NB4 (cell line): ENCODE data around the gene PITPNB.

Experiments used
- MYC ChIP-seq: IDR thresholded peaks from 2 replicates; pipeline ENCODE4 v1.6.1; 2011; ENCODE audit warnings: low read depth, low read length
- POLR2A ChIP-seq: IDR thresholded peaks from 2 replicates; pipeline ENCODE4 v1.6.1; 2011; ENCODE audit warnings: mild to moderate bottlenecking; ENCODE audit not compliant: insufficient read length; ENCODE audit errors: extremely low read depth

GRCh38 chr22:27856386-27856785 lies 62.7 kb downstream of the PITPNB start:
- TF ChIP-seq POLR2A: no peak
- TF ChIP-seq MYC: no peak
